Stimulated activated naive CD8-positive, alpha-beta T cell treated with anti-CD3 and anti-CD28 coated beads, Interleukin-15, amount 100 ng/mL, for 72 hours (primary cell): ENCODE results near the gene NOP9.

Source experiments
- ATAC-seq: fragments of 150-1000 bp; cut with Tn5 transposase; 2 replicates; pipeline ENCODE4 v1.10.0; 2021; ENCODE audit warnings: mild to moderate bottlenecking, moderate library complexity
- DNase-seq, 2 donors: peaks; one replicate each; pipeline ENCODE4 v3.0.0; 2021 to 2022
- H3K27ac Mint-ChIP-seq, 2 donors: one replicate each; pipeline ENCODE4 v1.8.0; 2022; ENCODE audit warnings: mild to moderate bottlenecking in 2 of 2, mixed read lengths in 2 of 2, moderate library complexity in 2 of 2
- H3K27me3 Mint-ChIP-seq: one replicate; pipeline ENCODE4 v1.8.0; 2022; ENCODE audit warnings: mixed read lengths
- H3K4me1 Mint-ChIP-seq: one replicate; pipeline ENCODE4 v1.8.0; 2022; ENCODE audit warnings: mild to moderate bottlenecking, mixed read lengths
- H3K4me3 Mint-ChIP-seq, 2 donors: one replicate each; pipeline ENCODE4 v1.8.0; 2022; ENCODE audit warnings: mild to moderate bottlenecking in 2 of 2, mixed read lengths in 2 of 2, moderate library complexity in 1 of 2
- H3K9me3 Mint-ChIP-seq, 2 donors: one replicate each; pipeline ENCODE4 v1.8.0; 2022; ENCODE audit warnings: mixed read lengths in 2 of 2

Gene NOP9

GRCh38 chr14:24285351-24285750 is 14.3 kb upstream of the NOP9 start:
- H3K9me3 Mint-ChIP-seq: no peaks in the 10 kb centered on the region
- ATAC-seq (no peak), DNase-seq (no peak)
- no peaks in the 10 kb centered on the region for H3K27me3 Mint-ChIP-seq
- H3K27ac Mint-ChIP-seq: peak overlapping the region in 1 of 2 donors; percentile 27
- peaks cover 48% of the 10 kb centered on the region for H3K4me1 Mint-ChIP-seq
- H3K4me3 Mint-ChIP-seq: no peak overlapping the region

DNA sequence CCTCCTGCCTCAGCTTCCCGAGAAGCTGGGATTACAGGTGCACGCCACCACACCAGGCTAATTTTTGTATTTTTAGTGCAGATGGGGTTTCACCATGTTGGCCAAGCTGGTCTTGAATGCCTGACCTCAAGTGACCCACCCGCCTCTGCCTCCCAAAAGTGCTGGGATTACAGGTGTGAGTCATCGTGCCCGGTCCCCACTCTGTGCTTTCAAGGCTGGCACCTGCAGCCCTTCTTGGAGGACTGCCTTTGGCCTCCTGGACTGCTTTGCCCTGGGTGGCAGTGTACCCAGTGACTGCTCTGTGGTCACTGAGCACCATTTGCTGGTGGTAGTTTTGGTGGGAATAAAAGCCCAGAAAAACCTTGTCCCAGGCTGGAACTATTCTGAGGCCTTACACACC is 12.7 kb upstream of the NOP9 start:
- Mint-ChIP-seq H3K27ac (no peak overlapping the region), H3K27me3 (no peaks in the 10 kb centered on the region), H3K4me3 (no peak overlapping the region), H3K4me1 (peaks cover 59% of the 10 kb centered on the region), H3K9me3 (no peaks in the 10 kb centered on the region)
- DNase-seq: no peak
- no peak for ATAC-seq

DNA sequence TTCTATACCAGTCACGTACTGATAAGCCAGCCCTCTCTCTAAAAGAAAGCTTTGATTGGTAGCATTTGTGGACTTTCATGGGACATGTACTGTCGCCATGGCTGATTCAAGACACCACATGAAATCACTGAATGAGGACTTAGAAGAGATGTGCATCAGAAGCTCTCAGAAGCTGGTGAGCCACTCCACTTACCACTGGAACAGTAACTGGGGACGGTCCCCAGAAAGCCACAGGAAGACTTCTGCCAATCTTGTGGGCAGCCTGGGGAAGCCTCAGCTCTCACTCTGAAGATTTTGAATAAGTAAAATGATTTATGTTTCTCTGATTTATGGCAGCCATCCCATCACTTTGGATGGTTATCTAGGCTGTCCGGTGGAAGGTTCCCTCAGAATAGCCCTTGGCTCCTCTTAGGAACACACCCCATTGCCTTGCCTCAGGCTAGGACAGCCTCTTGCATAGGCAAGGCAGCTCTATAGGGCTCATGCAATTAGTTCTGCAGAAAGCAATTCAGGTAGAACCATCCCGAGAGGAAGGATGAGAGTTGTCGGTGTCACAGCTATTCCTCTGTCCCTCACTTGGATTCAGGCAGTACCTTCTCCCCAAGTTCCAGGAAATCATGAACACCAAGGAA is 9.9 kb upstream of the NOP9 start:
- Mint-ChIP-seq H3K27ac (no peak overlapping the region), H3K9me3 (no peaks in the 10 kb centered on the region), H3K4me3 (peak overlapping the region; percentile 38 to 59)

GRCh38 chr14:24290746-24291145 is 8.9 kb upstream of the NOP9 start:
- no peaks in the 10 kb centered on the region for H3K27me3 Mint-ChIP-seq
- no peak overlapping the region for H3K4me3 Mint-ChIP-seq
- ATAC-seq (no peak), DNase-seq (no peak)
- H3K4me1 Mint-ChIP-seq: peaks cover 53% of the 10 kb centered on the region
- no peaks in the 10 kb centered on the region for H3K9me3 Mint-ChIP-seq
- H3K27ac Mint-ChIP-seq: no peak overlapping the region

More for the DNA sequence above, 9.9 kb upstream of the NOP9 start:
- ATAC-seq: peak; percentile 100
- DNase-seq: peak; percentile 68 to 84
- Mint-ChIP-seq H3K27me3 (no peaks in the 10 kb centered on the region), H3K4me1 (peaks cover 59% of the 10 kb centered on the region)

DNA sequence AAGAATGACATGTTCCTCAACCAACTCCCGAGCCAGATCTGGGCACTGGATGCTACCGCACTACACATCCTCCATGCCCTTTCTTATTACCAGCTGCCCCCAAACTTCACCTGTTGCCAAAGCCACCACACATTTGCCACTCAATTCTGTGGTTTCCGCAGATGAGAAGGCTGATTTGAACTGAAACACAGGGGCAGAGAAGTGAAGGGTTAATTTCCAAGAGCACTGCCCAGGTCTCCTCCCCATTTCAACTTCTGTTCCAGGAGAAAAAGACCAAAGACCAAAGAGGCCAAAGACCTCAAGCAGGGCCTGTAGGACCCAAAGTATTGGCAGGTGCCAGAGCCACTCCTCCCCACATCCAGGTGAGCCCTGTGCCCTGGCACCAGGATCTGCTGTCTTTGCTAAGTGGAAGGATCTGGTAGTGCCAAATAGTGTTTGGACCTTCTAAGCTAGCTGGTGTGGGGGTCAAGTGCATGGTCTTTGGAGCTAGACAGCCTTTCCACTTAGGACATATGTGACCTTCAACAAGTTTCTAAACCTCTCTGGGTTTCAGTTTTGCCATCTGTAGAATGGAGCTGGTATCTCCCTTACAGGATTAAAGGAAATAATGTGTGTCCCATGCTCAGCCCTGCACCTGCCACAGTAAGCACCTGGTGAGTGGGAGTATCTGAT is 8.1 kb upstream of the NOP9 start:
- ATAC-seq (no peak), DNase-seq (no peak)
- H3K27ac Mint-ChIP-seq: no peak overlapping the region
- peaks cover 62% of the 10 kb centered on the region for H3K4me1 Mint-ChIP-seq
- no peak overlapping the region for H3K4me3 Mint-ChIP-seq
- no peaks in the 10 kb centered on the region for H3K27me3 Mint-ChIP-seq
- no peaks in the 10 kb centered on the region for H3K9me3 Mint-ChIP-seq

DNA sequence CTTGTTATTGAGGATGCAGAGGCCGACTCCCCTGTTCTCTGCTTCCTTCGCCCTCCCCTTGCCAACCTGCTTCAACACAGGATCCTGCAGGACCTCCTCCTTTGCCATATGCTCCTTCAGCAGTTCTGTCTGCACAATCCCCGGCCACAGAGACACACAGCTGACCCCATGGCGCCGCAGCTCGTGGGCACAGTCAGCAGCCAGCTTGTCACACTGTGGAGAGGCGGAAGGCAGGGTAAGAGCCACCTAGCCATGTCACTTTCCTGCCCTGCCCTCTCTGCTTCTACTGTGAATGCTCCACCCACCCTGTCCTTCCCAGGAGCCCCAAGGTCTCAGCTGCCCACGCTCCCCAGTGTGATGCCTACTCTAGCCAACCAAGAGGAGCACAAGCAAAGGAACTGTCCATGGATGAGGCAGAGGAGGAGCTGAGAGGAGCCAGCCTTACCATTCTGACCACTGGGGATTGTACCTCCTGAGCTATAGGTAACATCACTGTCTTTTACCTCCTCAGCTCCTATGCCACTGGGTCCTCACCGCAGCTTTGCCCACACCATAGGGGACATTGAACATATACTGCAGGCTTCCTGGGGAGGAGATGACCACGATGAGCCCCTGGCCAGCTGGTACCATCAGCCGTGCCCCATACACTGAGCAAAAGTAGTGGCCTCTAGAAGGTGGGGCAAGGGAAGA is 7.4 kb upstream of the NOP9 start:
- Mint-ChIP-seq H3K27me3 (no peaks in the 10 kb centered on the region), H3K4me3 (no peak overlapping the region), H3K4me1 (peaks cover 64% of the 10 kb centered on the region), H3K9me3 (no peaks in the 10 kb centered on the region), H3K27ac (no peak overlapping the region)
- DNase-seq (no peak), ATAC-seq (no peak)

- no peaks in the 10 kb centered on the region for H3K27me3 Mint-ChIP-seq
- DNase-seq (no peak), ATAC-seq (no peak)
- H3K27ac Mint-ChIP-seq: no peak overlapping the region
- H3K4me1 Mint-ChIP-seq: peaks cover 64% of the 10 kb centered on the region
- H3K9me3 Mint-ChIP-seq: no peaks in the 10 kb centered on the region
- no peak overlapping the region for H3K4me3 Mint-ChIP-seq
These were observed 6.1 kb upstream of the NOP9 start for GRCh38 chr14:24293525-24293924.

- Mint-ChIP-seq H3K4me3 (peak overlapping the region; percentile 32 to 41), H3K27ac (peak overlapping the region; percentile 81 to 97), H3K9me3 (no peaks in the 10 kb centered on the region), H3K4me1 (peaks cover 59% of the 10 kb centered on the region), H3K27me3 (no peaks in the 10 kb centered on the region)
- DNase-seq (peak; percentile 73 to 86), ATAC-seq (peak; percentile 91)
These were observed 3.1 kb upstream of the NOP9 start for GRCh38 chr14:24296341-24297157.

DNA sequence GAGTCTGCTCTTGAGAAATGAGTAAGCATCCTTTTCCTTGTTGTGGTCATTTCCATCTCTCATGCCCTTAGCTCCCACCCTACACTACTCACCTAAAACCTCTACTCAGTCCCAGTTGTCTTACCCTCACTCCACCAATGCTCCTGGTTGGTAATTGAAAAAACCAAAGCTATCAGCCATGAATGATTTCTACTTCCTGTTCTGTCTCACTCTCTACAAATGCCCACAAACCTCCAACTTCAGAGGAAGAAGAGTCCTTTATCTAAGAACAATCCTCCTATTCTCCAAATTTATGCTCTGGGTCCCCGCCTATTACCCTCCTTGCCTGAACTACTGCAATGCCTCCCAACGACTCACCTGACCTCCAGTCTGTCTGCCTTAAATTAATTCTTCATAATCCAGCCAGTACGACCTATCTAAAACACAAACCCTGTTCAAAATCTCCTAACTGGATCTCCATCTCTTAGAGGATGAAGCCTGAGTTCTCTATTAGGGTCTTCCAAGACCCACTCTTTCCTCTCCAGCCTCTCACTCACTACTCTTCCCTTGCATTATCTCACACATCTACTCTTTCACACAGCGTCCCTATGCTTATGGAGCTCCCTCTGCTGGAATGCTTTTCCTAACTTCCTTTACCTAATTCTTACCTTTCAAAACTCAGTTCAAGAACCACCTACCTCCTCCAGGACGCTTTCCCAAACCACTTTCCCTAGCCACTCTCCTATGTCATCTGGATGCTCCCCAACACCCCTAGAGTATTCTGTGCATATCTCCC is 2.3 kb upstream of the NOP9 start:
- Mint-ChIP-seq H3K4me1 (peaks cover 59% of the 10 kb centered on the region), H3K9me3 (no peaks in the 10 kb centered on the region), H3K27ac (peak overlapping the region; percentile 1 to 35), H3K4me3 (peak overlapping the region; percentile 2 to 13), H3K27me3 (no peaks in the 10 kb centered on the region)
- peak; percentile 44 for ATAC-seq
- no peak for DNase-seq

- Mint-ChIP-seq H3K27ac (peak overlapping the region; percentile 92), H3K27me3 (no peaks in the 10 kb centered on the region), H3K4me1 (peaks cover 62% of the 10 kb centered on the region), H3K4me3 (peak overlapping the region; percentile 88 to 89), H3K9me3 (no peaks in the 10 kb centered on the region)
- peak; percentile 3 for ATAC-seq
- DNase-seq: no peak
These were observed 777 bp upstream of the NOP9 start for GRCh38 chr14:24298892-24299254.

DNA sequence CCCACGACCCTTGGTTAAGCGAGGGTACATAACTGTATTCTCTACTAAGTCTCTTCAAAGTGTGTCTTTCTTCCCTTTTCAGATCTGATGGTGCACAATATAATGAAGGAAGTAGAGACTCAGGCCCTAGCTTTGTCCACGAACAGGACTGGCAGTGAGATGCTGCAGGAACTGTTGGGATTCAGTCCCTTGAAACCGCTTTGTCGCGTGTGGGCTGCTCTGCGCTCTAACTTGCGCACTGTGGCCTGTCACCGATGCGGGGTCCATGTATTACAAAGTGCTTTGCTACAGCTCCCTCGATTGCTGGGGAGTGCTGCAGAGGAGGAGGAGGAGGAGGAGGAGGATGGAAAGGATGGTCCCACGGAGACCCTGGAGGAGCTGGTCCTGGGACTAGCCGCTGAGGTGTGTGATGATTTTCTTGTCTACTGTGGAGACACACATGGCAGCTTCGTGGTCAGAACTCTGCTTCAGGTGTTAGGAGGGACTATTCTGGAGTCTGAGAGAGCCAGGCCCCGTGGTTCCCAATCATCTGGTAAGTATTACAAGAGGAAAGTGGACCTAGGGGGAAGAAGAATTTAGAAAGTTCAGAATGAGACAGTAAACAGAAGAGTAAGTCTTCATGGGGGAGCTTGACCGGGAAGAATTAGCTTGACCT is 803 bp downstream of the NOP9 start:
- Mint-ChIP-seq H3K4me3 (peak overlapping the region; percentile 88 to 89), H3K27ac (peak overlapping the region in 1 of 2 donors; percentile 92), H3K9me3 (no peaks in the 10 kb centered on the region), H3K27me3 (no peaks in the 10 kb centered on the region), H3K4me1 (peaks cover 62% of the 10 kb centered on the region)
- ATAC-seq (no peak), DNase-seq (no peak)

GRCh38 chr14:24304019-24304387 is 4.4 kb downstream of the NOP9 start:
- H3K4me1 Mint-ChIP-seq: peaks cover 44% of the 10 kb centered on the region
- ATAC-seq (no peak), DNase-seq (no peak)
- H3K4me3 Mint-ChIP-seq: no peak overlapping the region
- no peaks in the 10 kb centered on the region for H3K27me3 Mint-ChIP-seq
- no peak overlapping the region for H3K27ac Mint-ChIP-seq
- no peaks in the 10 kb centered on the region for H3K9me3 Mint-ChIP-seq

DNA sequence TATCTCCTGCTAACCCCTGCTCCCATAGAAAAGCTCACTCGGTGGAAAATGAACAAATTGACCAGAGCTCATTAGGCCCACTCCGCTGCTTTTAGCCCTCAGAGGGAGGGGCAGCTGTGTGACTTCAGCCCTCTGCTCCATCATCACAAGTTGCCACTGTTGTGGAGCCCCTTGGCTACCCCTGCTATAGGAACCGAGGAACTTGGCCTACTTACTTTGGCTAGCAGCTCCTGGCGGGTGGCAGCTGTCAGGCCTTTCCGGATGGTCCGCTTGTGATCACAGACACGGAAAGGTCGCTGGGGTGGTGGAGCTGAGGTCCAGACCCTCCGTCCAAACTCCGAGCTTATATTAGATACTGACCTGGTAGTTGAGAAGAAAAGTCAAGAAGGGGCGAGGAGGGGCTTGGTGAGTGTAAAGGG is 7.5 kb downstream of the NOP9 start:
- peak overlapping the region in 1 of 2 donors; percentile 16 for H3K27ac Mint-ChIP-seq
- H3K27me3 Mint-ChIP-seq: no peaks in the 10 kb centered on the region
- H3K4me1 Mint-ChIP-seq: peaks cover 47% of the 10 kb centered on the region
- no peak for ATAC-seq
- no peak overlapping the region for H3K4me3 Mint-ChIP-seq
- no peak for DNase-seq
- H3K9me3 Mint-ChIP-seq: no peaks in the 10 kb centered on the region

GRCh38 chr14:24307575-24308341 is 8.1 kb downstream of the NOP9 start, which contains the start of gene CIDEB:
Gene CIDEB, minus strand, starts transcription at chr14:24307977. Its CDS starts 119 bp downstream, at chr14:24307858.
- peaks cover 47% of the 10 kb centered on the region for H3K4me1 Mint-ChIP-seq
- H3K27me3 Mint-ChIP-seq: no peaks in the 10 kb centered on the region
- ATAC-seq: peak; percentile 3
- no peak within 1 kb of the TSS for H3K4me3 Mint-ChIP-seq
- DNase-seq: peak; percentile 54 to 62
- peak within 1 kb of the TSS in 1 of 2 donors; percentile 16 for H3K27ac Mint-ChIP-seq
- H3K9me3 Mint-ChIP-seq: no peaks in the 10 kb centered on the region
